Measurements from ENCODE around the gene RAD51AP2. TPM values are rescaled to one million over a fixed set of nuclear protein-coding genes. Genes with fewer than 3 reads are reported as not detected.
"Not testable (repeated sequence)": the region's sequence is repeated elsewhere in the genome, so short reads cannot be mapped to it uniquely, and the experiment has no call there.

The RAD51AP2 gene
- total RNA-seq: not detected

- peak within 1 kb of the TSS in 1 of 2 donors; percentile 20 for H3K27ac ChIP-seq
- peak within 1 kb of the TSS; percentile 42 to 61 for H3K4me3 ChIP-seq
- no peaks in the 10 kb centered on the region for H3K27me3 ChIP-seq
- no peaks in the 10 kb centered on the region for H3K9me3 ChIP-seq
- H3K4me1 ChIP-seq: peaks cover 0 to 3% of the 10 kb centered on the region in 2 donors
- no peak for TF ChIP-seq CTCF (IDR thresholded peaks at IDR 0.05)
- intact Hi-C loops (cut with DNase I): loop anchor here (1.0 kb wide), 1 partner anchor 236 kb away; the partner anchor contains the start of gene GEN1
- H3K36me3 ChIP-seq: no peaks in the 10 kb centered on the region
- DNase-seq (ENCODE audit: low spot score in 2 of 2): peak; percentile 16 to 86
Observed at GRCh38 chr2:17518212-17519154, at the start of gene RAD51AP2. RAD51AP2 (minus strand) TSS chr2:17518440; CDS start chr2:17518415, 25 bp downstream.

- DNase-seq (ENCODE audit: low spot score in 2 of 2); H3K9me3 ChIP-seq; H3K36me3 ChIP-seq; H3K27me3 ChIP-seq; H3K27ac ChIP-seq; H3K4me3 ChIP-seq; intact Hi-C loops (cut with DNase I); H3K4me1 ChIP-seq: not testable (repeated sequence)
Observed at GRCh38 chr2:17565726-17566125, 47.5 kb upstream of the RAD51AP2 start.

- no peaks in the 10 kb centered on the region for H3K4me1 ChIP-seq
- H3K4me3 ChIP-seq: no peak overlapping the region
- TF ChIP-seq CTCF (IDR thresholded peaks at IDR 0.05): no peak
- no peaks in the 10 kb centered on the region for H3K27me3 ChIP-seq
- no peaks in the 10 kb centered on the region for H3K36me3 ChIP-seq
- no peaks in the 10 kb centered on the region for H3K9me3 ChIP-seq
- no peak for DNase-seq (ENCODE audit: low spot score in 2 of 2)
- H3K27ac ChIP-seq: no peak overlapping the region
- intact Hi-C loops (cut with DNase I): no loop called here
Observed at GRCh38 chr2:17558878-17559277, 40.6 kb upstream of the RAD51AP2 start.

GRCh38 chr2:17558053-17558452 lies 39.8 kb upstream of the RAD51AP2 start:
- no peak for DNase-seq (ENCODE audit: low spot score in 2 of 2)
- H3K4me3 ChIP-seq: no peak overlapping the region
- no peaks in the 10 kb centered on the region for H3K4me1 ChIP-seq
- no peaks in the 10 kb centered on the region for H3K27me3 ChIP-seq
- intact Hi-C loops (cut with DNase I): no loop called here
- no peak for TF ChIP-seq CTCF (IDR thresholded peaks at IDR 0.05)
- no peak overlapping the region for H3K27ac ChIP-seq
- no peaks in the 10 kb centered on the region for H3K36me3 ChIP-seq
- H3K9me3 ChIP-seq: no peaks in the 10 kb centered on the region

- TF ChIP-seq CTCF (IDR thresholded peaks at IDR 0.05): no peak
- intact Hi-C loops (cut with DNase I): no loop called here
- H3K4me3 ChIP-seq: no peak overlapping the region
- no peak for DNase-seq (ENCODE audit: low spot score in 2 of 2)
- no peaks in the 10 kb centered on the region for H3K9me3 ChIP-seq
- no peaks in the 10 kb centered on the region for H3K36me3 ChIP-seq
- H3K27ac ChIP-seq: no peak overlapping the region
- no peaks in the 10 kb centered on the region for H3K4me1 ChIP-seq
- no peaks in the 10 kb centered on the region for H3K27me3 ChIP-seq
Observed at GRCh38 chr2:17557596-17557995, 39.4 kb upstream of the RAD51AP2 start.

- no peak for TF ChIP-seq CTCF (IDR thresholded peaks at IDR 0.05)
- H3K9me3 ChIP-seq: no peaks in the 10 kb centered on the region
- no peaks in the 10 kb centered on the region for H3K4me1 ChIP-seq
- H3K4me3 ChIP-seq: no peak overlapping the region
- intact Hi-C loops (cut with DNase I): no loop called here
- H3K27me3 ChIP-seq: no peaks in the 10 kb centered on the region
- no peak overlapping the region for H3K27ac ChIP-seq
- DNase-seq (ENCODE audit: low spot score in 2 of 2): no peak
- H3K36me3 ChIP-seq: no peaks in the 10 kb centered on the region
Observed at GRCh38 chr2:17555150-17555549, 36.9 kb upstream of the RAD51AP2 start.
